GM19239 (cell line): ENCODE results near the gene TSC22D1.

ENCODE experiments used
- DNase-seq: peaks from one replicate; pipeline ENCODE4 v3.0.0; 2011; ENCODE audit warnings: low spot score; ENCODE audit not compliant: insufficient read length
- FAIRE-seq: peaks from 2 replicates; lab custom pipeline; 2011; peaks lifted over from hg19 to GRCh38; lab: Jason Lieb, UNC

The TSC22D1 gene

DNA sequence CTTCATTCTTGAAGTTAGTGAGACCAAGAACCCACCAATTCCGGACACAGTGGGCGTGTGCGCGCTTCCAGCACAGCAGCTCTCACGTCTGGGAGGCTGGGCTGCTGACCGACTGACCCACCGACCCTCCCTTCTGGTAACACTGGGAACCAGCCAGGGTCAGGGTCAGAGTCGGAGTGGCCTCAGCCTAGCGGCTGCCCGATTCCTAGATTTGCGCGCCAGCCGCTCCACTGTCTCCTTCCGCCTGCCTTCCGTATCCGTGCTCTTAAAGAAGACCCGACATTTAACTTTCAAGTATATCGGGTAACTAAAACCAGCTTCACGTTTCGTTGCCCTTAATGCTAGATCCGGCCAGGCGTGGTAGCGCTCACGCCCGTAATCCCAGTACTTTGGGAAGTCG lies 161.4 kb downstream of the TSC22D1 start:
- FAIRE-seq, result no peak
- DNase-seq, result no peak

DNA sequence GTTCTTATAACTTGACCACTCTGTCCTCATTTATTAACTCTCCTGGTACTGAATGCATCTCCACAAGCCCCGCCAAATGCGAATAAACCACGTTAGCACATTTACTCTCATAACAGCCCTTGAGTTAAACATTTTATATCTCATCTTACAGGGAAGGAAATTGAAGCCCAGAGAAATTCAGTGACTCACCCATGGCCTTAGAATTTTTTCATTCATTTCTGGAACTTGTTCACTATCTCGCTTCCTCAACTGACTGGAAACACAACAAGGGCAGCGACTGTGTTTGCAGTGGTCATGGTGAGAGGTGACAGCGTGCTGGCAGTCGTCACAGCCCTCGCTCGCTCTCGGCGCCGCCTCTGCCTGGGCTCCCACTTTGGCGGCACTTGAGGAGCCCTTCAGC lies 163.0 kb downstream of the TSC22D1 start:
- FAIRE-seq (no peak), DNase-seq (no peak)

DNA sequence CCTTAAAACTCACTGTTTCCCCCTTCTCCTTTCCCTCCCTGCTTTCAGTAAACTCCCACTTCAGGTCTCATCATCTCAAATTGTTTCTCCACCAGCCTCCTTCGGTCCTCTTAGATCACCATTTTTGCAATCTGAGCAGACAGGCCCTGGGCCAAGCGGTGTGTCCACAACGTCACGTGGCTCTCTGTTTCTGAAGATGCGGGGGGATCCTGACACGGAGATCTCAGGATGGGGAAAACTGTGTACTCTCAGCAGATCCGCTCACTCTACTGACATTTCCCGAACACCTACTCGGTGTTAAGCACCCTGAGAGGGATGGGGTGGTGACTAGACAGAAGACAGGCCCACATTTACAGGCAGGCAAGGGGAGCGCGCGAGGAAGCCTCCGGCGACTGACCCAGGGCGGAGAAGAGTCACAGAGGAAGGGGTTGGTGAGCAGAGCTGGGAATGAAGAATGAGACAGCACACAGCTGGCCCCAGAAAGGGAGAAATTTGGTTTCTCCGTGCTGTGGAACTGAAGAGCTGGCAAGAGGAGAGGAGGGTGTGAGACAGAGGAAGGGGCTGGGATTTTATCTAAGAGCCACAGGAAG lies 163.7 kb downstream of the TSC22D1 start:
- no peak for DNase-seq
- no peak for FAIRE-seq

DNA sequence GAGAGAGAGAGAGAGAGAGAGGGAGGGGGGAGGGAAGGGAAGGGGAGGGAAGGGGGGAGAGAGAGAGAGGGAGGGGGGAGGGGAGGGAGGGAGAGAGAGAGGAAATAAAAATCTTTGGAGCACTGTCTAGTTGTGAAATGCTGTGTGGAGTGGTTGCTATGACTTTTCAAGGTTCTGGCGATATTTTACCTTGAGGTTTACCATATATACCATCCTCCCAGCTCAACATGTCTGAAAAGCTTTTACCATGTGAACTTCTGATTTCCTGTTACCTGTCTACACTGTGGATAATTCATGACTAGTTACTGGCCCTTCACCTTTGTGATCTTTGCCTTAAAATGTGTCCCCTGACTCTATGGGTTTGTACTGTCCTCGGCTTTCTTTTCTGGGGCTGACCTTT lies 164.3 kb downstream of the TSC22D1 start:
- FAIRE-seq (no peak), DNase-seq (no peak)

DNA sequence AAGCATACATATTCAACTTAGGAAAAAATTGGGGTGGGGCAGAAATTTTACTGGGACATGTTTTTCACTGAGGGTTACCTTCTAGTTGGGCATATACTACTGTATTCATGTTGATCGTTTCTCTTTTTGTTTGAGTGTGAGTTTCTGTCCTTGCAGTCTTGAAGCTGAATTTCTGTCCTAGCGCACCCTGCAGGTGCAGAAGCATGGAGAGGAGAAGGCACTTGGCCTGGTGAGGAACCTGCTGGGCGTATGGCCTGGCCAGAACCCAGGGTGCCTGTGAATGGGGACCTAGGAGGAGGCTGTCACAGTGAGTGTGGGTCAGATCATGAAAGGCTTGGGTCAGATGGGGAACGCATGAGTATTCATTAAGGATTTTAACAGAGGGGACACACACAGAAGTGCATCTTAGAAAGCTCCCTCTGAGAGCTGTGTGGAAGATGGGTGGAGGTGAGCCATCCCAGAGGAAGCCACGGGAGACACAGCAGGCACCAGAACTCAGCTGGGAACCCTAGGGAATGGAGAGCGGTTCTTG lies 165.7 kb downstream of the TSC22D1 start:
- no peak for FAIRE-seq

DNA sequence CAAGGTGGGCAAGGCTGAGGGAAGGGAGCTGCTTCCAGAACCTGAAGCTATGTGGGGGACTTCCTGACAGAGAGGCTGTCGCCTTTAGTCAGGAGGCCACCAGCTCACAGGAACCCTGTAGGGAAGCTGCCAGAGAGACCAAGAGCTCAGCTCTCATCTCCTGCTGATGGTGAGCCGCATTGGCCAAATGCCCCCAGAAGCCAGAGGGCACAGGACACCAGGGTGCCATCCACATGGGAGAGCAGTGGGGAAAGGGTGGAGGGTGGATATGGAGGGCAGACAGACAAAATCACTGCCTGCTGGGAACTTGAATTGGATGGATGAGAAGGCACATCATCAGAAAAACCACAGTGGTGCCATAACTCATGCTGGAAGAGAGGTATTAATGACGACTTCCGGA lies 166.5 kb downstream of the TSC22D1 start:
- DNase-seq (no peak), FAIRE-seq (no peak)

More for the DNA sequence above, 165.7 kb downstream of the TSC22D1 start:
- no peak for DNase-seq

DNA sequence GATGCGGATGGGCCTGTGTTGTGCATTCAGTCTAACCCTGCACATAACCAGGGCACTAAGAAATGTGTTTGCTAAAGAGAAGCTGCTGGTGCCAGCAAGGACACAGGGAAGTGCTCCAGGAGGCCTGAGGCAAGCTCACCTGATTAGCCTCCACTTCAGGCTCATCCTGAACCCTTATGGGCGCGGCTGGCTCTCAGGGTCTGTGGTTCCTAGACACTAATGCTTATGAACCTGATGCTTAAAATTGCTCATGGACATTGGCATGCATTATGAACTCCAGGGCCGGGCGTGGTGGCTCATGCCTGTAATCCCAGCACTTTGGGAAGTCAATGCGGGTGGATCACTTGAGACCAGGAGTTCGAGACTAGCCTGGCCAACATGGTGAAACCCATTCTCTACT lies 168.2 kb downstream of the TSC22D1 start:
- FAIRE-seq (no peak), DNase-seq (no peak)

DNA sequence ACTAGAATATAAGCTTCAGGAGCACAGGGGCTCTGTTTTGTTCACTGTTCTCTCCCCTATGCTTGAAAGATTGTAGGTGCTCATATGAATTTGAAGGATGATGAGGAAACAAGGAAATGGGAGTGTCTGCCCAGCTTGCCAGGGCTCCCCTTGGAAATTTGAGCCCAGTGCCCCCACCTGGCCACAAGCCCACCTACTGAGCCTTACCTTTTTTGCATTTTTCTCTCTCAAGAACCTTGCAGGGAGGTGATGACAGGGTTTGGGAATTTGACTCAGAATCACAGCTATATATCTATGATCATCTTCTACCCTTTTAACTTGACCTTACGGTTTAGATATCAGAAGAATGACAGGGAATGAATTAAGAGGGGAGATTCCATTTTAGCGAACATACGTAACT lies 168.8 kb downstream of the TSC22D1 start:
- FAIRE-seq (no peak), DNase-seq (no peak)

DNA sequence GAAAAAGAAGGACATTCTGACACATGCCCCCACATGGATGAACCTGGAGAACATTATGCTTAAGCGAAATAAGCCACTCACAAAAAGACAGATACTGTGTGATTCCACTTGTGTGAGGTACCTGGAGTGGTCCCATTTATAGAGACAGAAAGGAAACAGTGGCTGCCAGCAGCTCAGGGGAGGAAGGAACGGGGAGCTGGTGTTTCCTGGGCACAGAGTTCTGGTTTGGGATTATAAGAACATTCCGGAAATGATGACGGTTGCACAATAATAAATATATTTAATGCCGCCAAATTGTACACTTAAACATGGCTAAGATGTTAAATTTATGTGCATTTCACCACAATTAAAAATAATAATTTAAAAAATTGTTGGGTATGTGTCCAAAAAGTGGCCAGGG lies 169.5 kb downstream of the TSC22D1 start:
- DNase-seq (no peak), FAIRE-seq (no peak)

DNA sequence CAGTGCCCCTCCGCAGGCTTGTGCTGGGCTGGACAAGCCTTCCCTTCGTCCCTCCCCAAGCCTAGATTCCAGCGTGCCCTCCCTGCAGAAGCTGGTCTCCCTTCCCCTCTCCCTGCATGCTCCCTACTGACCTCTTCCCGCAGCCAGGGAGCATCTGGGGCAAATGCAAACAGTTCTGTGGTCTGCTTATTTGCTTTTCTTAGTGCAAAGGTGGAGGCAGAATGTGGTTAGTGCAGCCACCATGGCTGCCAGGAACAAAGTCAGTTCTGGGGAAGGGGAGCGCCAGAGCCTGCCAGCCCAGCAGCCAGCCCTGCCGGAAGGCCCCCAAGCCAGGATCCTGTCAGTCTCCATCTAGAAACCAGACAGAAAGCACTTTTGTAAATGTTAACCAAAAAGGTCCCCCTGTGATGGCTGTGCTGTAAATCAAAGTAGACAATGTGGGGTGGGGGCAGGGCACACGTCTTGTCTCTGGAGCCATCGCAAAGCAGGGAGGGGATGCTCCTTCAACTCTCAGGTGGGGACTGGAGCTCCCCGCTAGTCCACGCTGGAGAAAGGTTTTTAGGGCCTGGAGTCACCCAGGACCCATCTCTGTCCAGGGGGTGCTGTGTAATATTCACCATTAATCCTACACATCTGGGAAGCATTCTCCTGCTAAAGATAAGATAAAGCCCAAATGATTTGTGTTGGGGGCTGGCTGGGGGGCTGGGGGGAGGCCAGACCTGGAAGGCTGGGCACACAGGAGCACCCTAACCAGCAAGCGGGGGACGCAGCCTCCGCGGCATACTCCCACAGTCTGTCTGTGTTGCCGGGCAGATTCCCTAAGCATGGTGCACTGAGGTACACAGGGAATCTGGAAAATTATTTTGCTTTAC lies 171.6 kb downstream of the TSC22D1 start:
- no peak for DNase-seq
- FAIRE-seq, result no peak

DNA sequence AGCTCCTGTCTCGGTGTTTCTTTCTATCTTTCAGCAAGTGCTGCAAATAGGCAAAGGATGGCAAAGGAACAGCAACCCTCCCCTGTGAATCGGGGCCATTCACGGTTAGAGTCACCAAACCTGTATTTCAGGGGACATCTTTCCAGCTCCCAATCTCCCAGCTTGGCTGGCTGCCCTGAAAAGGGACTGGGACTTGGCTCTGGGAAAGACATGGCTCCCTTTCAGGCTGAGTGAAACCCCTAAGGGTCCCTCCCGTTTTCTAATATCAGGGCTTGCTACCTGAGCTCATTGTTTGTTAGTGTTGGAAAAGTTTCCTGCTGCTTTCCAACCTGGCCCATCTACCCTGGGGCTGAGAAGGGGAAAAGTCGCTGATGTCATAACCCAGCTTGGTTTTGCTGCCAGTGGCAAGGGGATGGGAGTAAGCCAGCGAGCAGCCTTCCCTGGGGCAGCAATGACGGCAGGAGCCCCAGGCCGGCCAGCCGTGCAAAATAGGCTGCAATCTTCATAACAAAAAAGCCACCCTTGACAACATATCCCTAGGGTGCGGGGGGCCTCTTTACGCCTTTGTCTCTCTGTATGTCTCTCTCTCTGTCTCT lies 172.6 kb downstream of the TSC22D1 start:
- FAIRE-seq, result no peak
- no peak for DNase-seq

DNA sequence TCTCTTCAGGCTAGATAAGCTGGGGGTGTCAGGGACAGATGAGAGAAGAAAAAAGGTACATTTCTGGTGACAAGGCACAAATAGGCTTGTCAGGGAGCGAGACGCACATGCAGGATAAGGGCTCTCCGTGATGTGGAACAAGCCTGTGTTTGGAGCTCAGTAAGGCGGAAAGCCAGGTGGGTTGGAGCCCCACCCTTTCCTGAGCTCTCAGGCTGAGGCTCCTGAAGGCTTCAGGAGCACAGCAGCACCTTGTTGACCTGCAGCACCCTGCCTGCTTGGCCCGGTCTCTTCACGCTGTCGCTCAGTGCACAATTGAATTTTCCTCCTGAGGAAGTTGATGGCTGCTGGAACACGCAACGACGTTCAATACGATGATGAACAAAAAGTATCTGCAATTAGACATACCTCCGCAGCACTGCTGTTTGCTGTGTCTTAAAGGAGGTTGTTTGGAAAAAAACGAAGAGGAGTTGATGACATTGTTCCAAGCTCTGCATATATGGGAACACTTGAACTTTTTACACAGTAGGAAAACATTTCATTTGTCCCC lies 173.2 kb downstream of the TSC22D1 start:
- FAIRE-seq (no peak), DNase-seq (no peak)

DNA sequence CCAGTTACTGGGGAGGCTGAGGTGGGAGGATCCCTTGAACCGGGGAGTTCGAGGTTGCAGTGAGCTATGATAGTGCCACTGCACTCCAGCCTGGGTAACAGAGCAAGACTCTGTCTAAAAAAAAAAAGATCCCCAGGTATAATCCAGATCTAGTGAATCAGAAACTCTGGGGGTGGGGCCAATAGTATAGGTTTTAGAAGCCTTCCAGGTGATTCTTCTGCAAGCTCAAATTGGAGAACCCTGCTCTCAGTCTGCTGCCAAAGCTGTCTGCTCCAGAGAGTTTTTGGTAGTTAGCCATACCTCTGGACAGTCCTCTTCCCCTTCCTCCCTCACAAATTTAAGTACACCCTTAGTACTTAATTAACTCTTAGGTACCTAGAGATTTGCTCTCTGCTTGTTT lies 174.6 kb downstream of the TSC22D1 start:
- no peak for FAIRE-seq
- no peak for DNase-seq

DNA sequence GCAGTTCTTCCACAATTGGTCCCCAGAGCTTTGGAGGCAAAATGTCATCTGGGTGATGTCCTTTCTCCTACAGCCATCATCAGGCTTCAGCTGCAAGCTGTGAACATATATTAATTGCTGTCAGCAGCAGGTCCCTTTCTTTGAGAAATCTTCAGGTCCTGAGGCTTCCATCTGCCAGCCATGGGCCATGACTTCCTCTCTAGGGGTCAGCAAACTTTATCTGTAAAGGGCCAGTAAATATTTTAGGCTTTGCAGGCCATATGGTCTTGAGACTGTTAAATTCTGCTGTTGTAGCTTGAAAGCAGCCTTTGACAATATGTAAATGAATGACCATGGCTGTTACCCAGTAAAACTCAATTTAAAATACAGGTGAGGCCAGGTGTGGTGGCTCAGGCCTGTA lies 175.4 kb downstream of the TSC22D1 start:
- FAIRE-seq (no peak), DNase-seq (no peak)

DNA sequence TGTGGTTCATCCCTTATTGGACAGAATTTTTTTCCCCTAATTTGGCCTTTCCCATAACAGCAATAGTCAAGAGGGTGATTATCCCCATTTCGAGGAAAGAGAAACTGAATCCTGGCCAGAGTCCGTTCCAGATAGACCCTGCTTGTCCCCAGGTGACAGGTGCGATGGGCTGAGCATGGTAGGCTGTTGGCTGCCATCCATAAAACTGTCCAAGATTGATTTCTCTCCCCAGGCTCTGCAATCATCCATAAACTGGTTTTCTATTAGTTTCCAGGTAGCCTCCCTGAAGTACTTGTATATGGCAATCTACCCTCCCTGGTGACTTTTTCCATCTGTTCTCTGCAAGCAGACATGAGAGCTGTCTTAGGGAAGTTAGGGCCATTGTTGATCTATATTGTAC lies 177.1 kb downstream of the TSC22D1 start:
- FAIRE-seq (no peak), DNase-seq (no peak)

DNA sequence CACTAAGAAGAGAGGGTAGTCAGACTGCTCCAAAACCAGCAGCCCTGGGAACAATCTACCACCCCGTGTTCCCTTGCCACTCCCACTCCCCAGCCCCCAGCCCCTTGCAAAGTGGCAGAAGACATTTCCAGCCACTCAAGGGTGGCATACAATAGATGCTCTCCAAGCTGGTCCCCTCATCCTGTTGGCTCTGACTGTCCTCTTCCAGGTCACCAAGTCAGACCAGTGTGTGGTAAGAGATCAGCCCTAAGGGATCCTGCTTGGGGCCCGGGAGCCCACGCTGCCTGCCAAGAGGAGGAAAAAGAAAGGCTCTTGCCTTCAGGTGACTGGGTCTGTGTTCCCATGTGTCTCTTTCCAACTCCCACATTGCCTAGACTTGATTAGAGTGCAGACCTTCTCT lies 177.5 kb downstream of the TSC22D1 start:
- FAIRE-seq, result no peak
- DNase-seq, result no peak

DNA sequence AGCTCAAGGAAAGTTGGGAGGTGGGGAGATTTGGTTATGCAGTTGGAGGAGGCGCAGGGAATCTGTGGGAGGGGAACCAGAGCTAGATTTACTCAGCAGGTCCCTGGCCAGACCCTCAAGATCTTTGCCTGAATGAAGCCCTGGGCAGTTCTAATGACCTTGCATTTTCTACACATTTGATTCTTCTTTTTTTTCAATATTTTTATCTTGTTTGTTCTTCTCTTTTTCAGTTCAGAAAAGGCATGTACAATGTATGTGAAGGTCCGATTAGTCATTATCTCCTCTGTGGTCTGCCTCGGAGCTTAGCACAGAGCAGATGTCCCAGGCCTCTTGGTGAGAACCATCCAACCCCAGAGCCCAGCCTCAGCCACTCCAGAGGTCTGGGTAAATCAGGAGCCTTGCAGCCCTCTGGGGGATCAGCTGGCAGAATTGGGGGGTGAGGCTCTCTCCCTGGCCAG lies 178.3 kb downstream of the TSC22D1 start:
- no peak for FAIRE-seq
- DNase-seq, result no peak

DNA sequence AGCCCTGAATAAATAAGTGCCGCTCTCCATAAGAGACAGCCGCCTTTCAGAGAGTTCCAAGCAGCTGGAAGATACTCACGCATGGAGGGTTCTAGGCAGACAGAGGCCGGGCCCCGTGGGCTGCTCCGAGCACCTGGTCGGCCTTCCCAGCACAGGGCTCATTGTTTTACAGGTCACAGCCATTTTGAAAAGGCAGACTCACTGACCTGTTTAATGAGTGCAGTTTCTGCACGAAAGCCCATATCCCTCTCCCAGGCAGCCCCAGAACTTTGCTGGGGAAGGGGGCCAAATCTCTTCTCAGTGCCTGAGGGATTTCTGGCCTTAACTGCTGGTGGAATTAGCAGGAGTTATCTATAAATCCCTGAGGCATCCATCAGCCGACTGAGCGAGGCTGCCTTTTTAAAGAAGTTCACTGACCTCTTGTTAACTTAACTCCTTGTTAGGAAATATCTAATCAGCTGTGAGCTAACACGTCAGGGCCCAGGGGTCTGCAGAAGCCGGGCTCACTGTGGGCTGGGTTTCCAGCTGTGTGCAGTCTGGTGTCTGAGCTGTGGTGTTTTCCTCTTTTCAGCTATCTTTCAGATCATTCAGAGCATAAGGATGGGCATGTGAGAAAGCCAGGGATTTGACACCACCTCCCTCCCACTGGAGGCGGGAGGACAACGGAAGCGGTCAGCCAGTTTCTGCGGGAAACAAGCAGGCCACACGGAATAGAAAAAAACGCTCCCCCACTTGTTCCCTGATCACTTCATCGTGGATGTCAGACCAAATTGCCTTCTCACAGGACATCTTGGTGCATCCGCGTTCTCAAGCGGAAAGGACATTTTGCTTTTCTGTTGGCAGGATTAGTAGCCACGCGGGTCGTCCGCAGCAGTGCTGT lies 179.2 kb downstream of the TSC22D1 start:
- no peak for DNase-seq
- no peak for FAIRE-seq

DNA sequence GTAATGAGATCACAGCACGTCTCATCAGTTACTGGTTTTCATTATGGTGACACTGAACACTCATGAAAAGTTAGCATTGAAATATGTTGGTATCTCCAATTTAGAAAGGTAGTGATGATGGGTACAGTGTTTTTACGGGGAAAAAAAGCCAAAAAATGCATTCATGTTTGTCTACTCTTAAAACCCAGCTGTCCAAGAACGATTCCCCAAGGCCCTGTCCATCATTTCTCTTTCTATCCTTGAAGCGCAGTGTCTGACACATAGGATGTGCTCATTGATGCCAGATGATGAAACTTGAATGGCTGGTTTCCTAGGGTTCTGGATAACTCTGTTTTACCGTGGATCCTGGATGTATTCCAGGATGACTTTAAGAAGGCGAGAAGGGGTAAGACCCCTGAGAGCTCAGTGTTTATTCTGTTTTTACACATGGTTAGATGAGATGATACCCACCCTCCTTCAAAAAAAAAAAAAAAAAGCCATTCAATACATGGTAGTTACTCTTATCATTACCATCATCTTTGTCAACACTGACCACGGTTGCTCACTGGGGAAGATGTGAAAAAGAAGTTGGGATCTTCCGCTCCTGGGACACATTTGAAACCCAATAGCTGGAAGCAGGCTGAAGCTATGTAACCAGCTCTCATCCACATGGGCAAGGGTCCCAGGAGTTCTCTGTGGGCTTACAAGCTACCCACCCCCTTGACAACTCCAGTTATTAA lies 180.0 kb downstream of the TSC22D1 start:
- DNase-seq (no peak), FAIRE-seq (no peak)
